Keratinocyte (primary cell): ENCODE results near the gene CACNB2.

Experiments used
- CTCF ChIP-seq, 3 experiments: IDR thresholded peaks in 1 of 3; conservative IDR thresholded peaks in 1 of 3; optimal IDR thresholded peaks in 1 of 3; 2 replicates in 2 of 3; 3 replicates in 1 of 3; pipeline versions ENCODE3 to v1.5.1; 2011; ENCODE audit warnings: low read length in 3 of 3, mild to moderate bottlenecking in 3 of 3, moderate library complexity in 2 of 3, control low read depth in 1 of 3, inconsistent platforms in 1 of 3; ENCODE audit not compliant: insufficient read depth in 2 of 3; ENCODE audit errors: extremely low read depth in 1 of 3
- EZH2 ChIP-seq: IDR thresholded peaks from one replicate; pipeline ENCODE4 v1.6.1; 2012; ENCODE audit warnings: inconsistent platforms, mild to moderate bottlenecking, low read length, moderate library complexity

- no peak for TF ChIP-seq CTCF (optimal IDR thresholded peaks at IDR 0.05 in 1 of 3, IDR thresholded peaks at IDR 0.05 in 1 of 3, conservative IDR thresholded peaks at IDR 0.05 in 1 of 3; ENCODE audit: extremely low read depth in 1 of 3, insufficient read depth in 2 of 3, low read length in 3 of 3)
- no peak for TF ChIP-seq EZH2
Observed at GRCh38 chr10:18252086-18252485, 111.9 kb downstream of the CACNB2 start.
